Endothelial cell of umbilical vein (primary cell): ENCODE data around the gene SIPA1L3. TPM values are rescaled to one million over a fixed set of nuclear protein-coding genes. Genes with fewer than 3 reads are reported as not detected.

Experiments
- BruUV-seq: library from RNA; stranded (reverse); fragments of 400-500 nt; replicated peaks from 2 replicates; lab custom pipeline; 2021; lab: Mats Ljungman, UMichigan
- CTCF ChIA-PET: fragments of 300-600, 350-600 bp; sonication (Branson Sonifier 250); formaldehyde crosslinking; loops from one replicate; lab custom pipeline; 2021; ENCODE audit warnings: antibody characterized with exemption, inconsistent platforms; lab: Charles Lee
- POLR2A ChIA-PET: fragments of 300-600, 350-600 bp; sonication (Branson Sonifier 250); formaldehyde crosslinking; loops from one replicate; lab custom pipeline; 2021; ENCODE audit warnings: antibody characterized with exemption, inconsistent platforms; lab: Charles Lee
- DNase-seq: peaks from one replicate; pipeline ENCODE4 v3.0.0-alpha.2; 2011; ENCODE audit warnings: low read depth, low spot score
- FAIRE-seq: peaks from 2 replicates; lab custom pipeline; 2011; peaks lifted over from hg19 to GRCh38; lab: Jason Lieb, UNC
- H2AFZ ChIP-seq: 2 replicates; pipeline ENCODE4 v1.6.0; 2012; ENCODE audit warnings: low read depth, low read length, control low read depth, inconsistent platforms
- H3K27ac ChIP-seq: 2 replicates; pipeline ENCODE4 v1.5.1; 2011; ENCODE audit warnings: low read depth, mild to moderate bottlenecking, control low read depth, low read length, moderate library complexity; ENCODE audit not compliant: insufficient read depth
- H3K27me3 ChIP-seq, 2 experiments: 2 replicates each; pipeline versions ENCODE4 v1.6.0 to v1.6.1; 2011; ENCODE audit warnings: low read length in 2 of 2, mixed read lengths in 1 of 2; ENCODE audit not compliant: control insufficient read depth in 2 of 2, insufficient read depth in 2 of 2
- H3K36me3 ChIP-seq, 2 experiments: 2 replicates in 1 of 2; 3 replicates in 1 of 2; pipeline ENCODE4 v1.5.1; 2011; ENCODE audit warnings: low read length in 2 of 2, mild to moderate bottlenecking in 1 of 2, moderate library complexity in 1 of 2; ENCODE audit not compliant: control insufficient read depth in 2 of 2, insufficient read depth in 2 of 2; ENCODE audit errors: extremely low read depth in 1 of 2
- H3K4me1 ChIP-seq: 3 replicates; pipeline ENCODE4 v1.5.1; 2011; ENCODE audit warnings: mild to moderate bottlenecking, low read length; ENCODE audit not compliant: control insufficient read depth, insufficient read depth; ENCODE audit errors: extremely low read depth
- H3K4me2 ChIP-seq: 2 replicates; pipeline ENCODE4 v1.6.1; 2011; ENCODE audit warnings: low read length, control low read depth, mixed read lengths; ENCODE audit not compliant: insufficient read depth
- H3K4me3 ChIP-seq, 3 experiments: fragments of 200-600 bp in 1 of 3; sonication (generic), shearing (Covaris generic) in 1 of 3; replicated peaks in 1 of 3; 2 replicates each; pipeline ENCODE4 v1.5.1; 2011 to 2016; ENCODE audit warnings: control low read depth in 3 of 3, low read length in 3 of 3, mild to moderate bottlenecking in 2 of 3, inconsistent platforms in 1 of 3, low read depth in 1 of 3, moderate library complexity in 1 of 3; ENCODE audit not compliant: insufficient read depth in 1 of 3
- H3K79me2 ChIP-seq: 2 replicates; pipeline ENCODE4 v1.6.0; 2012; ENCODE audit warnings: low read length, inconsistent platforms; ENCODE audit not compliant: control insufficient read depth, insufficient read depth
- H3K9ac ChIP-seq: replicated peaks from 2 replicates; pipeline ENCODE3; 2011; ENCODE audit warnings: low read length, control low read depth; ENCODE audit not compliant: insufficient read depth; ENCODE audit errors: extremely low read depth
- H3K9me1 ChIP-seq: replicated peaks from 3 replicates; pipeline ENCODE4 v1.6.0; 2011; ENCODE audit warnings: mild to moderate bottlenecking, low read length; ENCODE audit not compliant: control insufficient read depth, insufficient read depth; ENCODE audit errors: extremely low read depth
- H3K9me3 ChIP-seq: replicated peaks from 2 replicates; pipeline ENCODE4 v1.5.1; 2012; ENCODE audit warnings: low read length, inconsistent platforms; ENCODE audit not compliant: control insufficient read depth, insufficient read depth
- H4K20me1 ChIP-seq: replicated peaks from 2 replicates; pipeline ENCODE3; 2011; ENCODE audit warnings: mild to moderate bottlenecking, low read length; ENCODE audit not compliant: control insufficient read depth, insufficient read depth; ENCODE audit errors: extremely low read depth
- EZH2 ChIP-seq: IDR thresholded peaks from 2 replicates; pipeline ENCODE4 v1.6.1; 2012; ENCODE audit warnings: borderline replicate concordance, low read depth, mild to moderate bottlenecking, moderate library complexity, low read length, inconsistent platforms; ENCODE audit not compliant: severe bottlenecking
- FOS ChIP-seq: IDR thresholded peaks from 2 replicates; pipeline ENCODE4 v1.6.1; 2011; ENCODE audit warnings: mild to moderate bottlenecking, low read length, moderate library complexity, borderline replicate concordance; ENCODE audit not compliant: insufficient read depth
- GATA2 ChIP-seq: IDR thresholded peaks from 2 replicates; pipeline ENCODE4 v1.7.0; 2011; ENCODE audit warnings: low read depth, mild to moderate bottlenecking, moderate library complexity, mixed read lengths, low read length; ENCODE audit not compliant: insufficient read length, insufficient read depth
- JUN ChIP-seq: IDR thresholded peaks from 2 replicates; pipeline ENCODE4 v1.6.1; 2011; ENCODE audit warnings: borderline replicate concordance, low read depth; ENCODE audit not compliant: insufficient read length, insufficient read depth
- MYC ChIP-seq: IDR thresholded peaks from one replicate; pipeline ENCODE4 v1.6.1; 2011; ENCODE audit warnings: mild to moderate bottlenecking, low read depth, low read length
- POLR2A ChIP-seq: IDR thresholded peaks from 2 replicates; pipeline ENCODE4 v1.6.1; 2012; ENCODE audit warnings: low read depth, mild to moderate bottlenecking, control low read depth, low read length
- POLR2AphosphoS5 ChIP-seq: IDR thresholded peaks from 2 replicates; pipeline ENCODE4 v1.6.1; 2012; ENCODE audit warnings: low read depth, mild to moderate bottlenecking, control low read depth, low read length, moderate library complexity; ENCODE audit not compliant: insufficient read depth
- dilution Hi-C: fragments of 300-500 bp; cut with MboI; formaldehyde crosslinking; loops from one replicate; pipeline ENCODE4 v1.15.0; 2019; ENCODE audit warnings: low sequenced_read_pairs; ENCODE audit not compliant: extremely low pct_ligation_motif_present
- intact Hi-C: fragments of 100-400 bp; cut with micrococcal nuclease; formaldehyde crosslinking; loops from one replicate; pipeline ENCODE4 v1.10.0; 2022
- polyA plus RNA-seq, 4 experiments: library from polyadenylated mRNA; depleted of rRNA in 3 of 4; stranded (reverse) in 3 of 4; unstranded in 1 of 4; fragments of >200 nt; gene quantifications; 2 replicates each; pipeline versions ENCODE4 v1.2.1 to v1.2.3, GENCODE V29; 2011 to 2012; ENCODE audit warnings: missing spikeins in 1 of 4
- total RNA-seq: library from RNA; stranded (reverse); gene quantifications from 2 replicates; pipeline ENCODE4 v1.2.3, GENCODE V29; 2021
- TF ChIP-seq, protein P1 (sequence below): IDR thresholded peaks from 2 replicates; pipeline ENCODE4 v1.6.1; 2011; ENCODE audit not compliant: insufficient read depth, insufficient read length

Gene SIPA1L3
- total and polyA plus RNA-seq, 2 donors (not counting 3 experiments of a cell fraction or from before 2014, with no cell fraction given), result 14.2 to 47.2 TPM

DNA sequence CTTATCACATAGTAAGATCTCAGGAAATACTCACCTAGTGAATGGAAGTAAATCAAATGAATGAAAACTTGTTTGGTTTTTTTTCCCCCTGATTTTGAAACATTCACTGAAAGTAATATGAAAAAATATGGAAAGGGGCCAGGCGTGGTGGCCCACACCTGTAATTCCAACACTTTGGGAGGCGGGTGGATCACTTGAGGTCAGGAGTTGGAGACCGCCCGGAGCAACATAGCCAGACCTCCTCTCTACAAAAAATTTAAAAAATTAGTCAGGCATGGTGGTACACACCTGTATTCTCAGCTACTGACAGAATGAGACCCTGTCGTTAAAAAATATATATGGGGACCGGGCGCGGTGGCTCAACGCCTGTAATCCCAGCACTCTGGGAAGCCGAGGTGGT lies 149.6 kb downstream of the SIPA1L3 start:
- H3K4me3 ChIP-seq, result no peak overlapping the region
- no peaks in the 10 kb centered on the region for H3K36me3 ChIP-seq
- dilution Hi-C loops, result no loop called here
- H3K9me3 ChIP-seq, result no peaks in the 10 kb centered on the region
- H3K79me2 ChIP-seq, result peaks cover 4% of the 10 kb centered on the region
- H3K9ac ChIP-seq, result no peak overlapping the region
- FAIRE-seq (no peak), DNase-seq (no peak)
- H3K4me1 ChIP-seq, result peaks cover 31% of the 10 kb centered on the region
- H3K9me1 ChIP-seq, result no peaks in the 10 kb centered on the region
- H3K27ac ChIP-seq, result no peak overlapping the region
- no peak overlapping the region for H3K4me2 ChIP-seq
- no peaks in the 10 kb centered on the region for H4K20me1 ChIP-seq
- no peak overlapping the region for H2AFZ ChIP-seq
- POLR2A ChIA-PET, result no interaction called here
- no TSS peak for BruUV-seq
- H3K27me3 ChIP-seq, result no peaks in the 10 kb centered on the region
- TF ChIP-seq EZH2 (no peak), JUN (no peak), FOS (no peak), POLR2A (no peak), GATA2 (no peak), MYC (no peak), POLR2AphosphoS5 (no peak)
- TF ChIP-seq, protein P1, sequence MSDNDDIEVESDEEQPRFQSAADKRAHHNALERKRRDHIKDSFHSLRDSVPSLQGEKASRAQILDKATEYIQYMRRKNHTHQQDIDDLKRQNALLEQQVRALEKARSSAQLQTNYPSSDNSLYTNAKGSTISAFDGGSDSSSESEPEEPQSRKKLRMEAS, result no peak
- CTCF ChIA-PET, result no interaction called here
- intact Hi-C loops, result no loop called here
